CD4-positive, alpha-beta T cell (primary cell): ENCODE measurements around the gene ZNF425. TPM values are rescaled to one million over a fixed set of nuclear protein-coding genes. Genes with fewer than 3 reads are reported as not detected.

Source experiments
- ATAC-seq: fragments of 200-7000 bp; cut with Tn5 transposase; one replicate; pipeline ENCODE4 v1.10.0; 2022; ENCODE audit warnings: mild to moderate bottlenecking; ENCODE audit not compliant: poor library complexity
- CTCF ChIA-PET: fragments of 350-600 bp; sonication (Branson Sonifier 250); formaldehyde crosslinking; loops from one replicate; lab custom pipeline; 2021; ENCODE audit warnings: antibody characterized with exemption, inconsistent platforms; lab: Charles Lee
- POLR2A ChIA-PET: fragments of 350-600 bp; sonication (Branson Sonifier 250); formaldehyde crosslinking; loops from one replicate; lab custom pipeline; 2021; ENCODE audit warnings: antibody characterized with exemption, inconsistent platforms; lab: Charles Lee
- DNase-seq, 14 experiments: peaks; one replicate each; pipeline ENCODE4 v3.0.0-alpha.2; 2013 to 2020; ENCODE audit warnings: mixed read lengths in 2 of 14
- H3K27ac ChIP-seq, 2 donors: one replicate each; pipeline versions ENCODE4 v1.5.1 to v1.7.0; 2013; ENCODE audit warnings: low read length in 2 of 2, low read depth in 1 of 2, mild to moderate bottlenecking in 1 of 2
- H3K27me3 ChIP-seq, 2 experiments: 1 replicate in 1 of 2; 2 replicates in 1 of 2; pipeline versions ENCODE4 v1.6.1 to v1.7.0; 2013; ENCODE audit warnings: low read length in 2 of 2, control low read depth in 1 of 2, mild to moderate bottlenecking in 1 of 2, moderate library complexity in 1 of 2; ENCODE audit not compliant: insufficient read depth in 2 of 2, control insufficient read depth in 1 of 2
- H3K36me3 ChIP-seq: one replicate; pipeline ENCODE4 v1.6.1; 2013; ENCODE audit warnings: low read length, control low read depth; ENCODE audit not compliant: insufficient read depth
- H3K4me1 ChIP-seq: one replicate; pipeline ENCODE4 v1.6.1; 2013; ENCODE audit warnings: low read length, control low read depth; ENCODE audit not compliant: insufficient read depth
- H3K4me3 ChIP-seq: one replicate; pipeline ENCODE4 v1.5.1; 2013; ENCODE audit warnings: mild to moderate bottlenecking, low read length, moderate library complexity
- H3K9me3 ChIP-seq, 2 experiments: 1 replicate in 1 of 2; 2 replicates in 1 of 2; pipeline versions ENCODE4 v1.6.1 to v1.7.0; 2013; ENCODE audit warnings: low read length in 2 of 2, mild to moderate bottlenecking in 2 of 2, control low read depth in 1 of 2, moderate library complexity in 1 of 2; ENCODE audit not compliant: control insufficient read depth in 1 of 2, insufficient read depth in 1 of 2
- H3K27ac Mint-ChIP-seq: one replicate; pipeline ENCODE4 v1.8.0; 2020; ENCODE audit warnings: mixed read lengths
- H3K27me3 Mint-ChIP-seq: one replicate; pipeline ENCODE4 v1.8.0; 2021; ENCODE audit warnings: mixed read lengths
- H3K36me3 Mint-ChIP-seq: one replicate; pipeline ENCODE4 v1.8.0; 2021; ENCODE audit warnings: low read depth, mixed read lengths
- H3K4me1 Mint-ChIP-seq: one replicate; pipeline ENCODE4 v1.8.0; 2021; ENCODE audit warnings: low read depth, mixed read lengths
- H3K4me3 Mint-ChIP-seq: one replicate; pipeline ENCODE4 v1.8.0; 2020; ENCODE audit warnings: mild to moderate bottlenecking, mixed read lengths
- H3K9me3 Mint-ChIP-seq: one replicate; pipeline ENCODE4 v1.8.0; 2020; ENCODE audit warnings: mixed read lengths
- CTCF ChIP-seq: fragments of 200-600 bp; IDR thresholded peaks from one replicate; pipeline ENCODE4 v1.8.0; 2022; ENCODE audit warnings: antibody characterized with exemption, mild to moderate bottlenecking
- intact Hi-C, 2 experiments: fragments of 100-400 bp; cut with DNase I in 1 of 2; cut with micrococcal nuclease in 1 of 2; formaldehyde crosslinking; loops; one replicate each; pipeline versions ENCODE4 v1.15.1 to v1.9.0; 2023 to 2025; cut with DNase I, micrococcal nuclease
- total RNA-seq, 174 experiments: library from RNA in 2 of 174; stranded (reverse) in 2 of 174; gene quantifications; one replicate each; pipeline ENCODE4 v1.2.3 and lab custom pipeline; 2021 to 2026

The ZNF425 gene
- total RNA-seq, 2 experiments from 2014 or later = 0.22 to 0.39 TPM

GRCh38 chr7:149147752-149148653 is 21.9 kb upstream of the ZNF425 start:
- H3K27me3 Mint-ChIP-seq = no peaks in the 10 kb centered on the region
- H3K27ac Mint-ChIP-seq = peak overlapping the region; percentile 78
- DNase-seq = peak; percentile 48 to 87 (median 60)
- no peaks in the 10 kb centered on the region for H3K9me3 ChIP-seq
- ChIA-PET CTCF (interaction anchor here (0.5 to 3.5 kb wide), 28 partner anchors 9 to 450 kb away, joined by 3 to 67 read pairs (median 4); partner anchors contain the start of genes CUL1, PDIA4, ZNF212 and ZNF282), POLR2A (interaction anchor here (0.6 to 4.1 kb wide), 25 partner anchors 12 to 690 kb away, joined by 3 to 108 read pairs (median 4); partner anchors contain the start of genes CUL1, PDIA4, ZNF282 and ZNF425)
- peak overlapping the region; percentile 89 for H3K4me3 ChIP-seq
- H3K36me3 Mint-ChIP-seq = peaks cover 20% of the 10 kb centered on the region
- peaks cover 5% of the 10 kb centered on the region for H3K36me3 ChIP-seq
- intact Hi-C loops = loop anchor here (1.0 to 10.0 kb wide), 9 partner anchors 22 to 567 kb away; partner anchors contain the start of genes ZNF425 (in 2 of the 2), ZNF786 (in 2 of the 2), PDIA4 (in 1 of the 2) and ZNF212 (in 1 of the 2)
- H3K4me1 Mint-ChIP-seq = peaks cover 44% of the 10 kb centered on the region
- H3K4me3 Mint-ChIP-seq = peak overlapping the region; percentile 89
- H3K27me3 ChIP-seq = no peaks in the 10 kb centered on the region
- H3K27ac ChIP-seq = peak overlapping the region; percentile 63 to 85
- H3K9me3 Mint-ChIP-seq = no peaks in the 10 kb centered on the region
- TF ChIP-seq CTCF = no peak
- peaks cover 48% of the 10 kb centered on the region for H3K4me1 ChIP-seq
- ATAC-seq = peak; percentile 55

- peak; percentile 70 for ATAC-seq
- Histone ChIP-seq H3K4me3 (peak within 1 kb of the TSS; percentile 89), H3K9me3 (no peaks in the 10 kb centered on the region), H3K27ac (peak within 1 kb of the TSS; percentile 84 to 85), H3K27me3 (no peaks in the 10 kb centered on the region), H3K4me1 (peaks cover 48% of the 10 kb centered on the region), H3K36me3 (peaks cover 5% of the 10 kb centered on the region)
- ChIA-PET POLR2A (interaction anchor here (0.6 to 4.1 kb wide), 27 partner anchors 9 to 691 kb away, joined by 3 to 108 read pairs (median 4); partner anchors contain the start of genes CUL1, PDIA4, ZNF282 and ZNF425), CTCF (interaction anchor here (0.5 to 3.5 kb wide), 32 partner anchors 8 to 449 kb away, joined by 3 to 67 read pairs (median 4); partner anchors contain the start of genes CUL1, PDIA4, ZNF212 and ZNF282)
- H3K4me1 Mint-ChIP-seq = peaks cover 47% of the 10 kb centered on the region
- peak; percentile 38 for TF ChIP-seq CTCF
- H3K27me3 Mint-ChIP-seq = no peaks in the 10 kb centered on the region
- H3K4me3 Mint-ChIP-seq = peak within 1 kb of the TSS; percentile 89
- H3K36me3 Mint-ChIP-seq = peaks cover 20% of the 10 kb centered on the region
- H3K9me3 Mint-ChIP-seq = no peaks in the 10 kb centered on the region
- intact Hi-C loops = loop anchor here (1.0 to 10.0 kb wide), 9 partner anchors 21 to 568 kb away; partner anchors contain the start of genes ZNF425 (in 2 of the 2), ZNF786 (in 2 of the 2), PDIA4 (in 1 of the 2) and ZNF212 (in 1 of the 2)
- peak within 1 kb of the TSS; percentile 85 for H3K27ac Mint-ChIP-seq
- peak; percentile 70 to 94 (median 79) for DNase-seq
These were observed 21.1 kb upstream of the ZNF425 start, which contains the start of gene ZNF398 for GRCh38 chr7:149147072-149147751. Gene ZNF398 (plus strand): TSS chr7:149147453. CDS start chr7:149147743, 290 bp downstream.
